NCI-H524 treated with DMSO at 0.1 percent for 48 hours (cell line): ENCODE data around the gene FN1.
"Not testable (repeated sequence)": the region's sequence is repeated elsewhere in the genome, so short reads cannot be mapped to it uniquely, and the experiment has no call there.

Source experiments
- DNase-seq: peaks from one replicate; lab custom pipeline; 2025; lab: John Stamatoyannopoulos, UW

FN1 gene

GRCh38 chr2:215332872-215333595 is 102.8 kb downstream of the FN1 start:
- DNase-seq = no peak

DNA sequence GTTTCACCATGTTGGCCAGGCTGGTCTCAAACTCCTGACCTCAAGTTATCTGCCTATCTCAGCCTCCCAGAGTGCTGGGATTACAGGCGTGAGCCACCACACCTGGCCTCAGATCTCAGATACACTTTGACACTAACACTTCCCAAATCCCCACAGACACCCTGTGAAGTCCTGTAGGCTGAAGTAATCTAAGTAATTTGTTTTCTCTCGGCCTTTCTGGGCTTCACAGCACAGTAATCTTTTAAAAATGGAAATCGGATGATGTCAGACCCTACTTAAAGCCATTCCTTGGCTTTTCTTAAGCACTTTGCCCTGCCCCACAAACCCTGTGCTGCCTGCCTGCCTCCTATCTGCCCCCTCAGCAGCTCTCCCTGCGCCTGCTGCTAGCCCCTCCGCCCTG is 107.8 kb downstream of the FN1 start:
- DNase-seq = no peak

- no peak for DNase-seq
These were observed 111.1 kb downstream of the FN1 start for GRCh38 chr2:215324811-215325210.

DNA sequence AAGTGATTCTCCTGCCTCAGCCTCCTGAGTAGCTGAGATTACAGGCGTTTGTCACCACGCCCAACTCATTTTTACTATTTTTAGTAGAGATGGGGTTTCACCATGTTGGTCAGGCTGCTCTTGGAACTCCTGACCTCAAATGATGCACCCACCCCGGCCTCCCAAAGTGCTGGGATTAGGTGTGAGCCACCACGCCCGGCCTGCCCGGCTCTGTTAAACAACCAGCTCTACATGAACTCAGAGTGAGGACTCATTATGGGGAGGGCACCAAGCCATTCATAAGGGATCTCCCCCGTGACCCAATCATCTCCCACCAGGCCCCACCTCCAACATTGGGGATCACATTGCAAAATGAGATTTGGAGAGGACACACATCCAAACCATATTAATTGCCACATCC is 115.2 kb downstream of the FN1 start:
- no peak for DNase-seq

DNA sequence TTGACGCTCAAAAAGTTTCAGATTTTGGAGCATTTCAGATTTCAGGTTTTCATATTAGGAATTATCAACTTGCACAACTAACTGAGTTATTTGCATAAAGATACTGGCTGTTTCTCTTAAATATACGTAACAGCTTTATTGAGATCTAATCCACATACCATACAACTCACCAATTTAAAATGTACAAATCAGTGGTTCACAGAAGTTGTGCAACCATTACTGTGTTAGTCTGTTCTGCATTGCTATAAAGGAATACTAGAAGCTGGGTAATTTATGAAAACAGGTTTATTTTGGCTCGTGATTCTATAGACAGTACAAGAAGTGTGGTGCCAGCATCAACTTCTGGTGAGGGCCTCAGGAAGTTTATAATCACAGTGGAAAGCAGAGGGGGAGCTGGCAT is 115.8 kb downstream of the FN1 start:
- no peak for DNase-seq

GRCh38 chr2:215319500-215319899 is 116.4 kb downstream of the FN1 start:
- DNase-seq = no peak

DNA sequence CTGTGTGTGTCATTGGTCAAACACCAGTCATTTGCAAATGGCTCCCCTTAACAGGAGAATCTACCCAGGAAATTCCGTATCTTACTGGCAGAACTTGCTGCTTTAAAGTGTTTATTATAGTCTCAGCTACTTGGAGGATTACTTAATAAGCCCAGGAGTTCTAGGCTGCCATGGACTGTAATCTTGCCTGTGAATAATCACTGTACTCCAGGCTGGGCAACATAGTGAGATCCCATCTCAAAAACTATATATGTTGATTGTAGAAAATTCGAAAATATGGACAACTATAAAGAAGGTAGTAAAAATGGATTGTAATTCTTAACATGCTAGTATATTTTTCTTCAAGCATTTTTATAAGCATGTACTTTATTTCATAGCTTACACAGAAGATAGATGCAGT is 119.5 kb downstream of the FN1 start:
- DNase-seq = no peak

GRCh38 chr2:215315301-215315700 is 120.6 kb downstream of the FN1 start:
- no peak for DNase-seq

DNA sequence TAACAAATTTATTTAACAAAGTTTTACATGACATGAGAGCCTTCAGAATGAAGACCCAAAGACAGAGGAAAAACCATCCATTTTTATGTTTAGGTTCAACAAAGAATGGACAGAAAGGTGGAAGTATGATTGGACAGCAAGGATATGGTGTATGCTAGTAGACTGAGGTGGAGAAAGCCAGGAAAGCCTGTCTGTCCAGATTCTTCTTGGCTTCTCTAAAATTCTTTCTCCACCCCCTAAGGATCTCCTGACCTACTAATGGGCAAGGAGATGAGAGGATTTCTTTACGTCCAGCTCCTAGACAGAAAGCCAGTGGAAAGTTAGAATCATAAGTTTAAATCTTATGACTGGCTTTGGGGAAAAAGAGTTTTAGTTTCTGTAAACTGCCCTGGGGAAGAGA is 121.0 kb downstream of the FN1 start:
- DNase-seq = no peak

GRCh38 chr2:215313255-215313613 is 122.6 kb downstream of the FN1 start:
- DNase-seq = no peak

DNA sequence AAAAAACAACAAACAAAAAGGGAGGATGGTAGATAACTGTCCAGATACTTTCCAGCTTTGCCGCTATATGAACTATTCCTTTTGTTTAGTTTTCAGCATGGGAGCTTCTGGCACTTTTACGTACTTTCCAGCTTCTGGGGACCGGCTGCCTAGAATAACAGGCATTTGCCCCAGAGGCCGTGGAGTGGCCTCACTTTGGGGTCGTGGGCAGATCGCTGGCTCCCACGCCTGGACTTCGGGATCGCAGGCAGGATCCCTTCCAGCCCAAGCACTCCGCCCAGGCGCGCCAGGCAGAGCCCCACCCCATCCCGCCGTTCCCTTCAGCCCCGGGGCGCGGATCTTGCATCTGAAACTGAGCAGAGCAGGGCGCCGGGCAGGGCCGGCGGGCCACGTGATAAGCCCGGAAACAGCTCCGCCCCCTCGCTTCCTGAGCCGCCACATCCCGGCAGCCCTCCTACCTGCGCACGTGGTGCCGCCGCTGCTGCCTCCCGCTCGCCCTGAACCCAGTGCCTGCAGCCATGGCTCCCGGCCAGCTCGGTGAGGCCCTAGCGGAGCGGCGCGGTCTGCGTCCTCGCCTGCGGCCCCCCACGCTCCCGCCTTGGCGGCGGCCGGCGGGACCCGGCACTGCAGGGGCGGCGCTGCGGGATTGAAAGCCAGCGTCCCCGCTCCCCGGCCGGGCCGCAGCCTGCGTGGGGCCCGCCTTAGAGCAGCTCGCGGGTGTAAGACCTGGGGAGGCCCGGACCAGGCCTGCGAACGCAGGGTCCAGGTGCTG is 124.1 kb downstream of the FN1 start, which contains the start of gene ATIC:
ATIC (plus strand) TSS at position 435 of the 772 bp plus-strand sequence; CDS start at position 519, 84 bp downstream.
- peak; percentile 63 for DNase-seq

DNA sequence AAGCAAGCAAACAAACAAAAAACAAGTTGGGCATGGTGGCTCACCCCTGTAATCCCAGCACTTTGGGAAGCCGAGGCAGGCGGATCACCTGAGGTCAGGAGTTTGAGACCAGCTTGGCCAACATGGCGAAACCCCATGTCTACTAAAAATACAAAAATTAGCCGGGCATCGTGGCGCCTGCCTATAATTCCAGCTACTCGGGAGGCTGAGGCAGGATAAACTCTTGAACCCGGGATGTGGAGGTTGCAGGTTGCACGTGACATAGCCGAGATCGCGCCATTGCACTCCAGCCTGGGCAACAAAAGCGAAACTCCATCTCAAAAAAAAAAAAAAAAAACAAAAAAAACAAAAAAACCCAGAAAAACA is 124.6 kb downstream of the FN1 start:
- not testable (repeated sequence) for DNase-seq
